Kidney (tissue), 14 donors: ENCODE data around the gene RPTOR. TPM values are rescaled to one million over a fixed set of nuclear protein-coding genes. Genes with fewer than 3 reads are reported as not detected.
A peak's percentile ranks its signal among the peaks of the same experiment; 100 is the strongest.

Source experiments
- DNase-seq, 5 donors: peaks; one replicate each; pipeline ENCODE4 v3.0.0-alpha.2; 2013 to 2020
- FAIRE-seq: peaks from 2 replicates; lab custom pipeline; 2012; peaks lifted over from hg19 to GRCh38; lab: Jason Lieb, UNC
- H3K27ac ChIP-seq, 2 donors: one replicate each; pipeline ENCODE4 v1.7.0; 2013; ENCODE audit warnings: low read depth in 2 of 2, low read length in 2 of 2, inconsistent platforms in 1 of 2
- H3K27me3 ChIP-seq: one replicate; pipeline ENCODE4 v1.7.1; 2013; ENCODE audit warnings: low read length, inconsistent platforms; ENCODE audit not compliant: control insufficient read depth, insufficient read depth
- H3K36me3 ChIP-seq, 3 donors: one replicate each; pipeline versions ENCODE4 v1.7.0 to v1.7.1; 2013; ENCODE audit warnings: low read length in 3 of 3, control low read depth in 1 of 3, inconsistent platforms in 1 of 3; ENCODE audit not compliant: insufficient read depth in 3 of 3, control insufficient read depth in 2 of 3
- H3K4me1 ChIP-seq, 3 donors: one replicate each; pipeline versions ENCODE4 v1.7.0 to v1.7.1; 2013; ENCODE audit warnings: low read length in 3 of 3, inconsistent platforms in 1 of 3, low read depth in 1 of 3; ENCODE audit not compliant: control insufficient read depth in 2 of 3, insufficient read depth in 2 of 3
- H3K4me3 ChIP-seq, 3 donors: one replicate each; pipeline versions ENCODE4 v1.7.0 to v1.8.1; 2013; ENCODE audit warnings: low read length in 3 of 3, control low read depth in 1 of 3, inconsistent platforms in 1 of 3
- H3K9ac ChIP-seq, 3 donors: one replicate each; pipeline versions ENCODE4 v1.7.0 to v1.7.1; 2013; ENCODE audit warnings: low read length in 3 of 3, control low read depth in 1 of 3, inconsistent platforms in 1 of 3
- H3K9me3 ChIP-seq, 3 donors: one replicate each; pipeline versions ENCODE4 v1.7.0 to v1.7.1; 2013; ENCODE audit warnings: low read length in 3 of 3, control low read depth in 1 of 3, inconsistent platforms in 1 of 3; ENCODE audit not compliant: control insufficient read depth in 2 of 3, insufficient read depth in 1 of 3
- intact Hi-C: fragments of 100-400 bp; cut with DNase I; formaldehyde crosslinking; loops from one replicate; pipeline ENCODE4 v1.11.1; 2022
- polyA plus RNA-seq: library from polyadenylated mRNA; stranded (reverse); fragments of 350-450 nt; fragmentation: Illumina TruSeq; extraction: RNeasy Lipid Tissue Mini Kit (QIAGEN cat#74804); gene quantifications from one replicate; pipeline ENCODE4 v1.2.3, GENCODE V29; 2014; ENCODE audit warnings: low read depth, low replicate concordance; ENCODE audit not compliant: insufficient read depth
- total RNA-seq: library from RNA; stranded (reverse); fragmentation: NEBNext Ultra II Directional; extraction: Animal tissue kit (Norgen Biotek cat#: 25700); gene quantifications from one replicate; pipeline ENCODE4 v1.2.1, GENCODE V29; 2021
- TF ChIP-seq, protein P1 (sequence below): IDR thresholded peaks from 3 replicates; pipeline ENCODE4 v1.5.1; 2012; ENCODE audit warnings: mild to moderate bottlenecking, moderate library complexity, borderline replicate concordance; ENCODE audit not compliant: insufficient read depth; ENCODE audit errors: extremely low read depth
- donor health status: control.
- donor health status: control.
- donor health status: control.
- donor health status: control.
- donor health status: control.
- donor health status: DM: yes; HTN: yes; CAD: no.
- donor health status: Normal renal cell carcinoma (clear cell type).

RPTOR gene
- total and polyA plus RNA-seq, 2 donors from 2014 or later, result 5.5 to 37.6 TPM

DNA sequence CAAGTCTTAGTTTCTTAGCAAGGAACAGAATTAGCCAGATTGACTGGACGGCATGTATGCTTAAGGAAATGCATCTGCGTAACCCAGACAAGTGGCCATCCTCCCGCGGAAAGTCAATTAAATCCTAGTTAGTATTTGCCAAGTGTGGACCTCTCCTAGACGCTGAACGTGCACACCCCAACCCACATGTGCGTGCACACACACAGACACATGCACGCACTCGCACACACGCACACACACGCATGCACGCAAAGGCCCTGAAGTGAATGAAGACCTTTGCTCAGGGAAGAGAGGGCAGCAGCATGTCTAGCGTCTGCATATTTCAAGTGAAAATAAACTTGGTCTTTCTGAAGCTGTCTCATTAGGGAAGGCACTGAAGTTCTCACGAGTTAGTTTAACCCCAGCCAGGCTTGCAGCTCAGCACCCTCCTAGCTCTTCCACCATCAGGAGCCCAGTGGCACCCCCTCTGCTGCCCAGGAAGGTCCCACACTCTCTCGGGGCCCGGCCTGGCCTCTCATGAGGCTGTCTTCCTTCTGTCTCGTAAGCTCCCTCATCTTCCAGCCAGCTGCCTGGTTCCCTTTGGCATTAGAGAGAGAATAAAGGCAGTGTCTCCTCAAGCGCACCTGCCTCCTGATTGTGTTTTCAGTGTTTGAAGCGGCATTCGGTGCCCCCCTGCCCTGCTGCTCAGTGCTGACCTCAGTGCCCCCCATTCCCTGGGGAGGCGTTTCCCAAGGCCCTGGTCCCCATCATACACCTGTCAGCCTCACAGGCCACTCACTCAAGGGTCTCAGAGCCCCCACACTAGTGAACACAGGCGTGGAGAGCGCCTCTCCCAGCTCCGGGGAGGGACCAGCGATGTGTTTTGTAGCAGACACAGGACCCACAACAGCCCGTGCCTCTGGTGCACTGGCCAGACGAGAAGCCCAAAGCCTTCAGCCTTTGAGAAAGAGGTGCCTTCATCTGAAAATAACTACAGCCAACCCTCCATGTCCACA lies 394.8 kb downstream of the RPTOR start:
- H3K4me1 ChIP-seq, result peaks cover 0 to 9% (median 4%) of the 10 kb centered on the region in 3 donors
- H3K9ac ChIP-seq, result no peak overlapping the region
- no peaks in the 10 kb centered on the region for H3K27me3 ChIP-seq
- H3K9me3 ChIP-seq, result no peaks in the 10 kb centered on the region
- FAIRE-seq (no peak), DNase-seq (peak in 1 of 5 donors; percentile 48)
- H3K4me3 ChIP-seq, result no peak overlapping the region
- TF ChIP-seq, protein P1, sequence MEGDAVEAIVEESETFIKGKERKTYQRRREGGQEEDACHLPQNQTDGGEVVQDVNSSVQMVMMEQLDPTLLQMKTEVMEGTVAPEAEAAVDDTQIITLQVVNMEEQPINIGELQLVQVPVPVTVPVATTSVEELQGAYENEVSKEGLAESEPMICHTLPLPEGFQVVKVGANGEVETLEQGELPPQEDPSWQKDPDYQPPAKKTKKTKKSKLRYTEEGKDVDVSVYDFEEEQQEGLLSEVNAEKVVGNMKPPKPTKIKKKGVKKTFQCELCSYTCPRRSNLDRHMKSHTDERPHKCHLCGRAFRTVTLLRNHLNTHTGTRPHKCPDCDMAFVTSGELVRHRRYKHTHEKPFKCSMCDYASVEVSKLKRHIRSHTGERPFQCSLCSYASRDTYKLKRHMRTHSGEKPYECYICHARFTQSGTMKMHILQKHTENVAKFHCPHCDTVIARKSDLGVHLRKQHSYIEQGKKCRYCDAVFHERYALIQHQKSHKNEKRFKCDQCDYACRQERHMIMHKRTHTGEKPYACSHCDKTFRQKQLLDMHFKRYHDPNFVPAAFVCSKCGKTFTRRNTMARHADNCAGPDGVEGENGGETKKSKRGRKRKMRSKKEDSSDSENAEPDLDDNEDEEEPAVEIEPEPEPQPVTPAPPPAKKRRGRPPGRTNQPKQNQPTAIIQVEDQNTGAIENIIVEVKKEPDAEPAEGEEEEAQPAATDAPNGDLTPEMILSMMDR, result no peak
- H3K27ac ChIP-seq, result no peak overlapping the region
- no peaks in the 10 kb centered on the region for H3K36me3 ChIP-seq
- intact Hi-C loops, result no loop called here

DNA sequence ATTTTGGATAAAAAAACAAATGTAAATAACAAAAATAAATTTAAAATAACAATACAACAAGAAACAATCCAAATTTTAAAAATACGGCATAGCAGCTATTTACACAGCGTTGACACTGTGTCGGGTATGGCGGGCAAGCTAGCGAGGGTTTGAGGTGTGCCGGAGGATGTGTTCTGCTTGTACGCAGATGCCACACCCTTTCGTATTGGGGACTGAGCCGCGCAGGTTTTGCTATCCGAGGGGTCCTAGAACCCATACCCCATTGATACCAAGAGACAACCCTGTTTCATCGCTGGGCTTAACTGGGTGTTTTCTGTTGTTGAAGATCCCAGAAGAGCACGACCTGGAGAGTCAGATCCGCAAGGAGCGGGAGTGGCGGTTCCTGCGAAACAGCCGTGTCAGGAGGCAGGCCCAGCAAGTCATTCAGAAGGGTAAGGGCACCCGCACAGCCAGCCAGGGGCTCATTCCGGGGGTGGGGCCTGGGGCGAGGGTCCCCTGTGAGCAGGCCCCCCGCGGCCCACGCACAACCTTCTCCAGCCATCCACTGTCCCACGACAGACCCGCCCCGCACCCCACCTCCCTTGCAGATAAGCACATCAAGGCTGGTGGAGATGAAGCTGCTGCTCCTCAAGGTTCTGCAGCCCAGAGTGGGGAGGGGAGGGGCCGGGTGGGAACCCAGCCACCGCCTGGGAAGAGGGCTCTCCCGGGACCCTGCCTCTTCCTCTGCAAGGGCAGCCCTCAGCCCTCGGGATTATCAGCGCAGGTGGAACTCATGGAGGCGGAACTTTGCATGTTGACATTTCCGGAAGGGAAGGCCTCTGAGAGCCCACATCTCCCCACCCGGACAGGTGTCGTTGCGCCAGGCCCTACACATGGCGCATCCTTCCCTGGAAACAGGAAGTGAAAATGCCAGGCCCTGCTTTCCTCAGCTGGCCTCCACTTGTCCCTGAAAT lies 395.8 kb downstream of the RPTOR start:
- H3K36me3 ChIP-seq, result no peaks in the 10 kb centered on the region
- peaks cover 0 to 9% (median 4%) of the 10 kb centered on the region in 3 donors for H3K4me1 ChIP-seq
- peak in 1 of 5 donors; percentile 54 for DNase-seq
- no peaks in the 10 kb centered on the region for H3K27me3 ChIP-seq
- no peak overlapping the region for H3K4me3 ChIP-seq
- no peak overlapping the region for H3K27ac ChIP-seq
- H3K9ac ChIP-seq, result no peak overlapping the region
- intact Hi-C loops, result no loop called here
- TF ChIP-seq, protein P1, result no peak
- H3K9me3 ChIP-seq, result no peaks in the 10 kb centered on the region
- no peak for FAIRE-seq

DNA sequence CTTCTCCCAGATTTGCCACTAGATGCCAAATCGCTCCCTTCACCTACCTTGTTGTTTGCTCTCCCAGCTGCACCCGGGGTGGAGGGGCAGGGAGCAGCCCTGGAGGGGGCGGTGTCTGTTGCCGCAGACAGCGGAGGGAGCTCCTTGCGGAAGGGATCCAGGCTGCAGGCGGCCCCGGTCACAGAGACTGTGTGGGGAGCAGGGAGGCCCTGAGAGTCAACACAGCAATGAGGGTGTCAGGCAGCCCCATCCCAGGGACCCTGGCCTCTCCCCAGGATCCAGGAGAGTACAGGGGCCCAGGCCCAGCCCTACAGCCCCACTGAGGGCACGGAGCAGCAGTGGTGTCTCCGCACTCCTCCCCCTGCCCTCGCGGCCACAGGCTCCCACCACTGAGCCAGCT lies 396.5 kb downstream of the RPTOR start:
- no peak for FAIRE-seq
- DNase-seq, result peak in 1 of 5 donors; percentile 73
- no peaks in the 10 kb centered on the region for H3K27me3 ChIP-seq
- no peaks in the 10 kb centered on the region for H3K9me3 ChIP-seq
- H3K27ac ChIP-seq, result no peak overlapping the region
- intact Hi-C loops, result no loop called here
- peaks cover 0 to 9% (median 4%) of the 10 kb centered on the region in 3 donors for H3K4me1 ChIP-seq
- H3K36me3 ChIP-seq, result peaks cover 0 to 5% (median 2%) of the 10 kb centered on the region in 3 donors
- no peak overlapping the region for H3K4me3 ChIP-seq
- TF ChIP-seq, protein P1, result no peak
- no peak overlapping the region for H3K9ac ChIP-seq
